BLaER1 treated with 17β-estradiol and CSF1 and Interleukin-3, amounts not matched to agents 10 nM and 100 nM (cell line): ENCODE data around the gene SF3A2.

Source experiments
- H3K27ac ChIP-seq, 11 experiments: shearing (Covaris generic); formaldehyde crosslinking; 2 replicates each; pipeline ENCODE4 v1.8.1; 2022
- H3K27me3 ChIP-seq, 11 experiments: shearing (Covaris generic); formaldehyde crosslinking; 2 replicates each; pipeline ENCODE4 v1.8.1; 2022
- H3K36me3 ChIP-seq, 11 experiments: shearing (Covaris generic); formaldehyde crosslinking; 2 replicates each; pipeline ENCODE4 v1.8.1; 2022
- H3K4me1 ChIP-seq, 10 experiments: shearing (Covaris generic); formaldehyde crosslinking; 2 replicates each; pipeline ENCODE4 v1.8.1; 2022
- H3K4me2 ChIP-seq, 11 experiments: shearing (Covaris generic); formaldehyde crosslinking; 2 replicates each; pipeline ENCODE4 v1.8.1; 2022
- H3K4me3 ChIP-seq, 10 experiments: shearing (Covaris generic); formaldehyde crosslinking; 2 replicates each; pipeline ENCODE4 v1.8.1; 2022
- H3K9ac ChIP-seq, 11 experiments: shearing (Covaris generic); formaldehyde crosslinking; 2 replicates each; pipeline ENCODE4 v1.8.1; 2022
- H3K9me3 ChIP-seq, 11 experiments: shearing (Covaris generic); formaldehyde crosslinking; replicated peaks in 1 of 11; 2 replicates each; pipeline ENCODE4 v1.8.1; 2022
- H4K20me1 ChIP-seq, 11 experiments: shearing (Covaris generic); formaldehyde crosslinking; 2 replicates each; pipeline ENCODE4 v1.8.1; 2022
- Cebpa-rat ChIP-seq, 11 experiments: shearing (Covaris generic); IDR thresholded peaks; 2 replicates each; pipeline ENCODE4 v1.8.1; 2022

SF3A2 gene

GRCh38 chr19:2243274-2244124 is 6.9 kb downstream of the SF3A2 start:
- H3K27me3 ChIP-seq, result peaks cover 0 to 3% (median under 1%) of the 10 kb centered on the region in 11 experiments; a peak in 13 of 22 replicates
- H3K9ac ChIP-seq, result peak overlapping the region in 7 of 11 experiments; percentile 8 to 94 (median 39); a peak in 7 of 22 replicates
- no peak overlapping the region; a peak in 1 of 22 replicates for H3K27ac ChIP-seq
- peaks cover 91 to 100% (median 100%) of the 10 kb centered on the region in 11 experiments for H4K20me1 ChIP-seq
- no peaks in the 10 kb centered on the region for H3K9me3 ChIP-seq
- no peak for TF ChIP-seq Cebpa-rat (IDR thresholded peaks at IDR 0.05)
- H3K4me3 ChIP-seq, result no peak overlapping the region
- peaks cover 25 to 61% (median 47%) of the 10 kb centered on the region in 10 experiments for H3K4me1 ChIP-seq
- peak overlapping the region in 4 of 11 experiments; percentile 23 to 100 (median 99); a peak in 2 of 22 replicates for H3K4me2 ChIP-seq
- H3K36me3 ChIP-seq, result peaks cover 69 to 90% (median 80%) of the 10 kb centered on the region in 11 experiments

DNA sequence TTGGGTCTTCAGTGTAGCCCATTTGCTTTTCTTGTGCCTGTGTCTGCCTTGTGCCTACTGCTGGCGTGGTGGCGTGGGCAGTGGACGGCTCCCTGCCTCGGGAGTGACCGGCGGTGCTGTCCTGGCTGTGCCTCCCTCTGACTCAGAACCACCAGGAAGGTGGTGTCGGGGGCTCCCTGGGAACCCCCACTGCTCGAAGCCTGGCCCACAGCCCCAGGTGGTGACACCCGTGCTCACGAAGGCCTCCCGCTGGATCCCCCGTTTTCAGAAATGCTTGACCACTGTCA is 7.4 kb downstream of the SF3A2 start:
- H4K20me1 ChIP-seq, result peaks cover 91 to 100% (median 100%) of the 10 kb centered on the region in 11 experiments
- H3K36me3 ChIP-seq, result peaks cover 75 to 92% (median 85%) of the 10 kb centered on the region in 11 experiments
- TF ChIP-seq Cebpa-rat (IDR thresholded peaks at IDR 0.05), result no peak
- H3K9ac ChIP-seq, result peak overlapping the region in 4 of 11 experiments; percentile 33 to 44 (median 42); a peak in 3 of 22 replicates
- peaks cover 4 to 9% (median 7%) of the 10 kb centered on the region in 11 experiments; a peak in 19 of 22 replicates for H3K27me3 ChIP-seq
- no peak overlapping the region; a peak in 1 of 22 replicates for H3K27ac ChIP-seq
- peaks cover 20 to 55% (median 41%) of the 10 kb centered on the region in 10 experiments for H3K4me1 ChIP-seq
- no peaks in the 10 kb centered on the region for H3K9me3 ChIP-seq
- no peak overlapping the region for H3K4me2 ChIP-seq
- no peak overlapping the region for H3K4me3 ChIP-seq

DNA sequence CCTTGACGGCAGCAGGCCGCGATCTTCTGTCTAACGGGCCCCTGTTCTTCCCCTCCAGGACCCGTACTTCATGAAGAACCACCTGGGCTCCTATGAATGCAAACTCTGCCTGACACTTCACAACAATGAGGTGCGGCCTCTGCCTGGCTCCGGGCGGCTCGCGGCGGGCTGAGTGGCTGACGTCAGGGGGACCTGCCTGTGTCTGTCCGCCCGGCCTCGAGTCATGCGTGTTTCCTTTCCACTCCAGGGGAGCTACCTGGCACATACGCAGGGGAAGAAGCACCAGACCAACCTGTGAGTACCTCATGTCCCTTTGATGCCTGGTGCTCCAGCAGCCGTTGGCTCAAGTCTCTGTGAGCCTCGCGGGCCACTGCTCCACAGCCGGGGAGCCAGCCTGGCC is 7.9 kb downstream of the SF3A2 start:
- Histone ChIP-seq H4K20me1 (peaks cover 92 to 100% (median 100%) of the 10 kb centered on the region in 11 experiments), H3K9me3 (no peaks in the 10 kb centered on the region), H3K4me2 (no peak overlapping the region), H3K36me3 (peaks cover 79 to 96% (median 89%) of the 10 kb centered on the region in 11 experiments), H3K27me3 (peaks cover 8 to 13% (median 11%) of the 10 kb centered on the region in 11 experiments), H3K4me1 (peaks cover 18 to 51% (median 38%) of the 10 kb centered on the region in 10 experiments), H3K4me3 (no peak overlapping the region), H3K27ac (0 out of 22 replicates have a peak overlapping the region, but pooled peaks of 1 of the 11 experiments have one; percentile 14), H3K9ac (peak overlapping the region in 6 of 11 experiments; percentile 23 to 44 (median 28); a peak in 7 of 22 replicates)
- TF ChIP-seq Cebpa-rat (IDR thresholded peaks at IDR 0.05), result no peak

- Histone ChIP-seq H3K9me3 (no peaks in the 10 kb centered on the region), H3K4me1 (peaks cover 13 to 44% (median 32%) of the 10 kb centered on the region in 10 experiments), H3K4me2 (no peak overlapping the region), H3K27ac (0 out of 22 replicates have a peak overlapping the region, but pooled peaks of 1 of the 11 experiments have one; percentile 14), H4K20me1 (peaks cover 91 to 100% (median 100%) of the 10 kb centered on the region in 11 experiments), H3K36me3 (peaks cover 81 to 99% (median 94%) of the 10 kb centered on the region in 11 experiments), H3K9ac (peak overlapping the region in 3 of 11 experiments; percentile 24 to 33 (median 31); a peak in 3 of 22 replicates), H3K27me3 (peaks cover 16 to 21% (median 19%) of the 10 kb centered on the region in 11 experiments), H3K4me3 (no peak overlapping the region)
- no peak for TF ChIP-seq Cebpa-rat (IDR thresholded peaks at IDR 0.05)
Observed at GRCh38 chr19:2245273-2245672, 8.6 kb downstream of the SF3A2 start.

- Histone ChIP-seq H3K27me3 (peaks cover 24 to 29% (median 27%) of the 10 kb centered on the region in 11 experiments), H4K20me1 (peaks cover 82 to 100% (median 100%) of the 10 kb centered on the region in 11 experiments), H3K4me1 (peaks cover 5 to 36% (median 25%) of the 10 kb centered on the region in 10 experiments), H3K9ac (no peak overlapping the region), H3K4me2 (no peak overlapping the region), H3K27ac (no peak overlapping the region), H3K36me3 (peaks cover 81 to 99% (median 89%) of the 10 kb centered on the region in 11 experiments), H3K4me3 (no peak overlapping the region), H3K9me3 (peaks cover 0 to 5% (median under 1%) of the 10 kb centered on the region in 11 experiments; a peak in 8 of 22 replicates)
- no peak for TF ChIP-seq Cebpa-rat (IDR thresholded peaks at IDR 0.05)
Observed at GRCh38 chr19:2246014-2246620, 9.5 kb downstream of the SF3A2 start.

- peaks cover 74 to 99% (median 82%) of the 10 kb centered on the region in 11 experiments for H3K36me3 ChIP-seq
Observed at GRCh38 chr19:2246801-2247361, 10.3 kb downstream of the SF3A2 start.

DNA sequence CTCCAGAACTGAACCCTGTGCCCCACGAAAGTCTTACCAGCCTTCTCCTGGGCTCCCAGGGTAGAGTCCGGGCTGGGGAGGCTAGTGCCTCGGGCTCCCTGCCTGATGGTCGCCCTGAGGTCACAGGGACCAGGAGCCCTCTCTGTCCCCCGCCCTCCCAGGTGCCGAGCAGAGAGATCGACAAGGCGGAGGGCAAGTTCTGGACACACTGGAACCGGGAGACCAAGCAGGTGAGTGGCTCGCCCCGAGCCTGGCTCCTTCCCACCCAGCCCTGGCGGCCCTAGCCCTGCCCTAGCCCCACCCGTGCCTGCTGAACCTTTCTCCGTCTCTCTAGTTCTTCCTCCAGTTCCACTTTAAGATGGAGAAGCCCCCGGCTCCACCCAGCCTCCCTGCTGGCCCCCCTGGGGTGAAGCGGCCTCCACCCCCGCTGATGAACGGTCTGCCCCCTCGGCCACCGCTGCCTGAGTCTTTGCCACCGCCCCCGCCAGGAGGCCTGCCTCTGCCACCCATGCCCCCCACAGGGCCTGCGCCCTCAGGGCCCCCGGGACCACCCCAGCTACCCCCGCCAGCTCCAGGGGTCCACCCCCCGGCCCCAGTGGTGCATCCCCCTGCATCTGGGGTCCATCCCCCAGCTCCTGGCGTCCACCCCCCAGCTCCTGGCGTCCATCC is 10.9 kb downstream of the SF3A2 start:
- no peak overlapping the region for H3K4me2 ChIP-seq
- H3K9me3 ChIP-seq, result peaks cover 0 to 13% (median 7%) of the 10 kb centered on the region in 11 experiments; a peak in 8 of 22 replicates
- peaks cover 68 to 100% (median 100%) of the 10 kb centered on the region in 11 experiments for H4K20me1 ChIP-seq
- no peak for TF ChIP-seq Cebpa-rat (IDR thresholded peaks at IDR 0.05)
- H3K36me3 ChIP-seq, result peaks cover 67 to 92% (median 75%) of the 10 kb centered on the region in 11 experiments
- H3K4me1 ChIP-seq, result peaks cover 11 to 36% (median 25%) of the 10 kb centered on the region in 10 experiments
- H3K9ac ChIP-seq, result no peak overlapping the region
- no peak overlapping the region for H3K27ac ChIP-seq
- H3K4me3 ChIP-seq, result no peak overlapping the region
- H3K27me3 ChIP-seq, result peaks cover 39 to 44% (median 42%) of the 10 kb centered on the region in 11 experiments

More at GRCh38 chr19:2246801-2247361, 10.3 kb downstream of the SF3A2 start:
- H3K9ac ChIP-seq, result no peak overlapping the region
- H3K4me3 ChIP-seq, result no peak overlapping the region
- H3K27ac ChIP-seq, result no peak overlapping the region
- H3K4me1 ChIP-seq, result peaks cover 7 to 36% (median 25%) of the 10 kb centered on the region in 10 experiments; a peak in 19 of 20 replicates
- peaks cover 0 to 12% (median 7%) of the 10 kb centered on the region in 11 experiments; a peak in 8 of 22 replicates for H3K9me3 ChIP-seq
- peaks cover 32 to 37% (median 35%) of the 10 kb centered on the region in 11 experiments for H3K27me3 ChIP-seq
- no peak overlapping the region for H3K4me2 ChIP-seq
- peaks cover 75 to 100% (median 100%) of the 10 kb centered on the region in 11 experiments for H4K20me1 ChIP-seq
- TF ChIP-seq Cebpa-rat (IDR thresholded peaks at IDR 0.05), result no peak
